RCC 7860 (cell line): ENCODE measurements around the gene IL31RA.

Experiments used
- DNase-seq: peaks from one replicate; pipeline ENCODE4 v3.0.0-alpha.2; 2015; ENCODE audit warnings: low spot score
- FAIRE-seq: peaks from 2 replicates; lab custom pipeline; 2012; peaks lifted over from hg19 to GRCh38; lab: Jason Lieb, UNC

Gene IL31RA

DNA sequence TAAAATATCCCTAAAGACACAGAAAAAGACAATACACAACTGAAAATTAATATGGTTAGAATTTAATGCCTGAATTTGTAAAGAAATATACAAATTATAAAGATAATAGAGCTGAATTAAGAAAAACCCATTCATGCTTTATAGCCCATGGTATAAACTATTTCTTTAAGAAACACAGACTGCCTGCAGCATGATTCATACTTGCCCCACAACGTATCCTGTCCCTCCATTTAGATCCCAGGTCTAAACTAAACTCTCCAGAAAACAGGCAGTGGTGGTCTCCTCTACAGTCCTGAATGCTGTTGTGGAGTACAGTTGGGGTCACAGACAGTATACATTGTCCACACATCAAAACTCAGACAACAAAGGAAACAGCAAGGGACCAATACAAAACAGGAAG, 118.8 kb downstream of the IL31RA start:
- FAIRE-seq (no peak), DNase-seq (no peak)
